HFFc6 (cell line): Measurements from ENCODE around the gene MESP2. TPM values are rescaled to one million over a fixed set of nuclear protein-coding genes. Genes with fewer than 3 reads are reported as not detected.

ENCODE experiments used
- DNase-seq: peaks from one replicate; pipeline ENCODE4 v3.0.0-alpha.2; 2018
- H3K27ac Mint-ChIP-seq: 2 replicates; pipeline ENCODE4 v1.8.0; 2020; ENCODE audit warnings: mild to moderate bottlenecking, mixed read lengths
- H3K27me3 Mint-ChIP-seq: 2 replicates; pipeline ENCODE4 v1.8.0; 2021; ENCODE audit warnings: mild to moderate bottlenecking, moderate library complexity, mixed read lengths; ENCODE audit not compliant: insufficient read depth
- H3K36me3 Mint-ChIP-seq: 2 replicates; pipeline ENCODE4 v1.8.0; 2021; ENCODE audit warnings: low read depth, mixed read lengths
- H3K4me1 Mint-ChIP-seq: 2 replicates; pipeline ENCODE4 v1.8.0; 2020; ENCODE audit warnings: low read depth, mixed read lengths
- H3K4me3 Mint-ChIP-seq: 2 replicates; pipeline ENCODE4 v1.8.0; 2020; ENCODE audit warnings: mild to moderate bottlenecking, moderate library complexity, mixed read lengths
- H3K9me3 Mint-ChIP-seq: 2 replicates; pipeline ENCODE4 v1.8.0; 2020; ENCODE audit warnings: mild to moderate bottlenecking, mixed read lengths
- CTCF ChIP-seq: fragments of 200-600 bp; sonication (generic); IDR thresholded peaks from 2 replicates; pipeline ENCODE4 v1.5.0; 2021; ENCODE audit warnings: antibody characterized with exemption, mild to moderate bottlenecking
- total RNA-seq, 6 experiments: library from RNA; stranded (reverse); fragmentation: NEBNext Ultra II Directional; extraction: Animal tissue kit (Norgen Biotek cat#: 25700); gene quantifications; 2 replicates in 1 of 6; 3 replicates in 5 of 6; pipeline ENCODE4 v1.2.3, GENCODE V29; 2021

MESP2 gene
- total RNA-seq, 6 experiments from 2014 or later: 0.19 to 0.26 (median 0.21) TPM; not detected in 3

GRCh38 chr15:89815769-89816168 lies 39.6 kb downstream of the MESP2 start:
- Mint-ChIP-seq H3K9me3 (no peaks in the 10 kb centered on the region), H3K27me3 (peaks cover 4% of the 10 kb centered on the region), H3K36me3 (peaks cover 14% of the 10 kb centered on the region), H3K4me1 (peaks cover 70% of the 10 kb centered on the region), H3K4me3 (peak overlapping the region; percentile 94), H3K27ac (peak overlapping the region; percentile 74; the same call in 1 of the 2 replicates)
- no peak for DNase-seq
- TF ChIP-seq CTCF: no peak

GRCh38 chr15:89817701-89818280 lies 41.7 kb downstream of the MESP2 start:
- no peak for DNase-seq
- H3K9me3 Mint-ChIP-seq: no peaks in the 10 kb centered on the region
- peaks cover 5% of the 10 kb centered on the region for H3K36me3 Mint-ChIP-seq
- H3K27ac Mint-ChIP-seq: peak overlapping the region; percentile 72
- peaks cover 70% of the 10 kb centered on the region for H3K4me1 Mint-ChIP-seq
- TF ChIP-seq CTCF: no peak
- H3K4me3 Mint-ChIP-seq: peak overlapping the region; percentile 70; the same call in 1 of the 2 replicates
- H3K27me3 Mint-ChIP-seq: peaks cover 4% of the 10 kb centered on the region

- H3K4me3 Mint-ChIP-seq: peak overlapping the region; percentile 70; the same call in 1 of the 2 replicates
- peaks cover 4% of the 10 kb centered on the region for H3K27me3 Mint-ChIP-seq
- H3K4me1 Mint-ChIP-seq: peaks cover 70% of the 10 kb centered on the region
- no peak for DNase-seq
- peaks cover 5% of the 10 kb centered on the region for H3K36me3 Mint-ChIP-seq
- no peak for TF ChIP-seq CTCF
- peak overlapping the region; percentile 72; the same call in 1 of the 2 replicates for H3K27ac Mint-ChIP-seq
- no peaks in the 10 kb centered on the region for H3K9me3 Mint-ChIP-seq
Measured at GRCh38 chr15:89818287-89818686, 42.2 kb downstream of the MESP2 start.

- H3K4me1 Mint-ChIP-seq: peaks cover 79% of the 10 kb centered on the region
- H3K27ac Mint-ChIP-seq: peak overlapping the region; percentile 85
- DNase-seq: peak; percentile 93
- no peak for TF ChIP-seq CTCF
- H3K36me3 Mint-ChIP-seq: peaks cover 5% of the 10 kb centered on the region; the same call in 1 of the 2 replicates
- no peaks in the 10 kb centered on the region; the same call in 1 of the 2 replicates for H3K27me3 Mint-ChIP-seq
- H3K4me3 Mint-ChIP-seq: peak overlapping the region; percentile 78
- H3K9me3 Mint-ChIP-seq: no peaks in the 10 kb centered on the region
Measured at GRCh38 chr15:89820666-89821611, 44.8 kb downstream of the MESP2 start.

- Mint-ChIP-seq H3K9me3 (no peaks in the 10 kb centered on the region), H3K36me3 (no peaks in the 10 kb centered on the region), H3K4me3 (peak overlapping the region; percentile 78), H3K27ac (peak overlapping the region; percentile 85), H3K4me1 (peaks cover 75% of the 10 kb centered on the region), H3K27me3 (no peaks in the 10 kb centered on the region; the same call in 1 of the 2 replicates)
- no peak for DNase-seq
- TF ChIP-seq CTCF: no peak
Measured at GRCh38 chr15:89822026-89822425, 45.9 kb downstream of the MESP2 start.
